ENCODE results near the gene TENM3.

Gene TENM3

GRCh38 chr4:182620111-182620980 lies 377.1 kb downstream of the TENM3 start:
- Mint-ChIP-seq H3K9me3 (no peaks in the 10 kb centered on the region), H3K4me3 (no peak overlapping the region), H3K36me3 (ENCODE audit: low read depth) (no peaks in the 10 kb centered on the region), H3K4me1 (ENCODE audit: low read depth) (no peaks in the 10 kb centered on the region), H3K27me3 (ENCODE audit: low read depth) (no peaks in the 10 kb centered on the region), H3K27ac (no peak overlapping the region)
- DNase-seq (ENCODE audit: low spot score): no peak

DNA sequence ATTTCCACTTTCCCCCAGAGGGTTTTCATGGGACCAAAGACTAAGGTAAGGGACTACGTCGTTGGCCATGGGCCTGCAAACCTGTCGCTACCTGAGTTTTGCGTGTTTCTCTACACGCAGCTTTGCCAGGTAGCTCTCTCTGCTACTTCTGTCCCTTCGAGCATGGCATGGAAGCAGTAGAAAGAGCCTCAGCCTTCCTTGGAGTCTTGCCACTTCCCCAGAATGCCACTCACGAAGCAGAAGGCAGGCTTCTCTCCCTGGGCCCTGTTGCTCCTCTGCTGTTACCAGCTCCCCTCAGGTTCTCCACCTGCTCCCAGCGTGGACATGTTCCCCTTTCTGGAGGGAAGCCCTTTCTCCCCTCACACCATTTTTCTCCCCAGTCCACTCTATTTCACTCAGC lies 381.1 kb downstream of the TENM3 start:
- Mint-ChIP-seq H3K4me3 (no peak overlapping the region), H3K36me3 (ENCODE audit: low read depth) (no peaks in the 10 kb centered on the region), H3K27ac (no peak overlapping the region), H3K9me3 (no peaks in the 10 kb centered on the region), H3K27me3 (ENCODE audit: low read depth) (no peaks in the 10 kb centered on the region), H3K4me1 (ENCODE audit: low read depth) (no peaks in the 10 kb centered on the region)
- no peak for DNase-seq (ENCODE audit: low spot score)

GRCh38 chr4:182625193-182625592 lies 382.0 kb downstream of the TENM3 start:
- H3K9me3 Mint-ChIP-seq: no peaks in the 10 kb centered on the region
- H3K4me3 Mint-ChIP-seq: no peak overlapping the region
- no peak overlapping the region for H3K27ac Mint-ChIP-seq
- no peaks in the 10 kb centered on the region for H3K36me3 Mint-ChIP-seq (ENCODE audit: low read depth)
- H3K27me3 Mint-ChIP-seq (ENCODE audit: low read depth): no peaks in the 10 kb centered on the region
- DNase-seq (ENCODE audit: low spot score): no peak
- no peaks in the 10 kb centered on the region for H3K4me1 Mint-ChIP-seq (ENCODE audit: low read depth)

DNA sequence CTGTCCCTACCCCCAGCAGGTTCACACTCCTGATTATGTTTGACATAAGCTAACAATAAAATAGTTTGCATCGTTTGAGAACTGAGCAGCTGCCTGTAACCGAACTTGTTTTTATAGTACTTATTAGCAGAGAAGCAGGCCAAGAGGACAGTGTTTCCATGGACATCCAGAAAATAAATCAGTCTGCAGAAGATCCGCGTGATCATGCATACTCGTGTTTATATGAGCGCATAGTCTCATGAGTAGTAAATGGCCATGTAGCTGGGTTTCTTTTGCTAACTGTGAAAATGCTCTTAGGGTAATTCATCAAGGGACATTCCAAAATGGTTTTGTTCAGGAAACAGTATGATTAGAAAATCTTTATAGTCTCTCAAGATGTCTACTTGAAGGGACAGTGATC lies 384.8 kb downstream of the TENM3 start:
- no peaks in the 10 kb centered on the region for H3K36me3 Mint-ChIP-seq (ENCODE audit: low read depth)
- no peak overlapping the region for H3K27ac Mint-ChIP-seq
- H3K9me3 Mint-ChIP-seq: no peaks in the 10 kb centered on the region
- no peak for DNase-seq (ENCODE audit: low spot score)
- H3K27me3 Mint-ChIP-seq (ENCODE audit: low read depth): no peaks in the 10 kb centered on the region
- no peak overlapping the region for H3K4me3 Mint-ChIP-seq
- no peaks in the 10 kb centered on the region for H3K4me1 Mint-ChIP-seq (ENCODE audit: low read depth)

DNA sequence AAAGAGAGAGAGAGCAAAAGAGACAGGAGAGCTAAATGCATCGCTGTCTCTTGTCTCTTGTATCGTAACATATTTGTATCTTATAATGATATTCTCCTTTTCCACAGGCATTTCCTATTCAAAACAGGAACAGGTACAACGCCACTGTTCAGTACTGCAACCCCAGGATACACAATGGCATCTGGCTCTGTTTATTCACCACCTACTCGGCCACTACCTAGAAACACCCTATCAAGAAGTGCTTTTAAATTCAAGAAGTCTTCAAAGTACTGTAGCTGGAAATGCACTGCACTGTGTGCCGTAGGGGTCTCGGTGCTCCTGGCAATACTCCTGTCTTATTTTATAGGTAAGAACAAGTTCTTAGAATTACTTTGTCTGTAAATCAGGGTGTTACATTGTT lies 385.3 kb downstream of the TENM3 start:
- H3K36me3 Mint-ChIP-seq (ENCODE audit: low read depth): no peaks in the 10 kb centered on the region
- no peak overlapping the region for H3K27ac Mint-ChIP-seq
- no peak overlapping the region for H3K4me3 Mint-ChIP-seq
- no peaks in the 10 kb centered on the region for H3K27me3 Mint-ChIP-seq (ENCODE audit: low read depth)
- no peaks in the 10 kb centered on the region for H3K4me1 Mint-ChIP-seq (ENCODE audit: low read depth)
- no peaks in the 10 kb centered on the region for H3K9me3 Mint-ChIP-seq
- no peak for DNase-seq (ENCODE audit: low spot score)

DNA sequence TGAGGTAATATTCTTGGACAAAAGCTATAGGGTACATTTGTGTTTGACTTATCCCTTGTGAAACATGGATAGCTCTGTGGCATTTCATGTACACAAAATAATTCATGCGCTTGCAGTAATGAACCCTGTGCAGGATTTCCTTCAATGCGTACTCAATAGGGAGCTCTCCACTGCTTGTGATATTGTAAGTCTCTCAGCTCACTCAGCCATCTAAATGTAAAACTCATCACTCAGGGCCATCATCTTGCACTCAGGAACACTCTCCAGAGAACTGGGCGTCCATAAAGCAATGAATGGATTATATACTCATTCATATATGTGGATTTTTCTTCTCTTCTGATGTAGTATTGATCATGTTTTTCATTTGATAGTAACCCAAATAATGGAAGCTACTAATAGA lies 385.9 kb downstream of the TENM3 start:
- no peak overlapping the region for H3K4me3 Mint-ChIP-seq

GRCh38 chr4:182640491-182640890 lies 397.3 kb downstream of the TENM3 start:
- Mint-ChIP-seq H3K4me3 (no peak overlapping the region), H3K27me3 (ENCODE audit: low read depth) (no peaks in the 10 kb centered on the region), H3K27ac (no peak overlapping the region), H3K36me3 (ENCODE audit: low read depth) (no peaks in the 10 kb centered on the region), H3K9me3 (no peaks in the 10 kb centered on the region), H3K4me1 (ENCODE audit: low read depth) (no peaks in the 10 kb centered on the region)
- DNase-seq (ENCODE audit: low spot score): no peak

More for the DNA sequence above, 385.9 kb downstream of the TENM3 start:
- Mint-ChIP-seq H3K27ac (no peak overlapping the region), H3K36me3 (ENCODE audit: low read depth) (no peaks in the 10 kb centered on the region), H3K9me3 (no peaks in the 10 kb centered on the region), H3K27me3 (ENCODE audit: low read depth) (no peaks in the 10 kb centered on the region), H3K4me1 (ENCODE audit: low read depth) (no peaks in the 10 kb centered on the region)
- DNase-seq (ENCODE audit: low spot score): no peak

DNA sequence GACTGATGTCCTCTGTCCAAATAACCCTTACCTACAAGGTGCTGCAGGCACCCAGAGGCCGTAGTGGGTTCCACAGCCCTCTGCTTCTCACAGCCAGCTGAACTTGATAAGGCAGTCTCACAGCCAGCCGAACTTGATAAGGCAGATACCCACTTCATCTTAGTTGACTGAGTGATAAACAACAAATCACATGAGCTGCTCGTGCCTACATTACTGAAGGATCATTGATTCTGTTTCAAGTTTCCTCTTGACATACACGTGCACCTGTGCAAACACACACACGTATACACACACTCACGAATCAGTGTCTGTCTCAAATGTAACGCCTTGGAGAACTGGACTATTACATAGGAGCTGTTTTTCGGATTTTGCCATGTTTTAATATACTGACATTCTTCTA lies 397.7 kb downstream of the TENM3 start:
- Mint-ChIP-seq H3K9me3 (no peaks in the 10 kb centered on the region), H3K27me3 (ENCODE audit: low read depth) (no peaks in the 10 kb centered on the region), H3K4me1 (ENCODE audit: low read depth) (no peaks in the 10 kb centered on the region), H3K36me3 (ENCODE audit: low read depth) (no peaks in the 10 kb centered on the region), H3K4me3 (no peak overlapping the region), H3K27ac (no peak overlapping the region)
- DNase-seq (ENCODE audit: low spot score): no peak

DNA sequence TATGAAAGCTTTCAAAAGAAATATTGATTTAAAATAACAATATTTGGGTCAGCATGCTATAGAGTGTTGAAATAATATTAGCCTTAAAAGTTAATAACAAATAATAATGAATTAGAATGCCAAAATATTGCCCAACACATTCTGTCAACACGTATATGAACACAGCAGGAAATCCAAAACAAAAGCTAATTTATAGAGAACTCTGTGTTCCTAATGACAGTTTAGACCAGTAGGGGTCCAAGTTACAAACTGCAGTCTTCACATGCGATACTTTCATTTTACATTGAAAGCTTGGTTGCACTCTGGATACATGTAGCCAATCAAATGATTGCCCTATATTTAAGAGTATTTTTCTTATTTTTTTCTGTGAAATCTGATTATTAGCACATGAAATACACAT lies 399.6 kb downstream of the TENM3 start:
- Mint-ChIP-seq H3K9me3 (no peaks in the 10 kb centered on the region), H3K4me1 (ENCODE audit: low read depth) (no peaks in the 10 kb centered on the region), H3K4me3 (no peak overlapping the region), H3K27ac (no peak overlapping the region), H3K27me3 (ENCODE audit: low read depth) (no peaks in the 10 kb centered on the region), H3K36me3 (ENCODE audit: low read depth) (no peaks in the 10 kb centered on the region)
- no peak for DNase-seq (ENCODE audit: low spot score)

DNA sequence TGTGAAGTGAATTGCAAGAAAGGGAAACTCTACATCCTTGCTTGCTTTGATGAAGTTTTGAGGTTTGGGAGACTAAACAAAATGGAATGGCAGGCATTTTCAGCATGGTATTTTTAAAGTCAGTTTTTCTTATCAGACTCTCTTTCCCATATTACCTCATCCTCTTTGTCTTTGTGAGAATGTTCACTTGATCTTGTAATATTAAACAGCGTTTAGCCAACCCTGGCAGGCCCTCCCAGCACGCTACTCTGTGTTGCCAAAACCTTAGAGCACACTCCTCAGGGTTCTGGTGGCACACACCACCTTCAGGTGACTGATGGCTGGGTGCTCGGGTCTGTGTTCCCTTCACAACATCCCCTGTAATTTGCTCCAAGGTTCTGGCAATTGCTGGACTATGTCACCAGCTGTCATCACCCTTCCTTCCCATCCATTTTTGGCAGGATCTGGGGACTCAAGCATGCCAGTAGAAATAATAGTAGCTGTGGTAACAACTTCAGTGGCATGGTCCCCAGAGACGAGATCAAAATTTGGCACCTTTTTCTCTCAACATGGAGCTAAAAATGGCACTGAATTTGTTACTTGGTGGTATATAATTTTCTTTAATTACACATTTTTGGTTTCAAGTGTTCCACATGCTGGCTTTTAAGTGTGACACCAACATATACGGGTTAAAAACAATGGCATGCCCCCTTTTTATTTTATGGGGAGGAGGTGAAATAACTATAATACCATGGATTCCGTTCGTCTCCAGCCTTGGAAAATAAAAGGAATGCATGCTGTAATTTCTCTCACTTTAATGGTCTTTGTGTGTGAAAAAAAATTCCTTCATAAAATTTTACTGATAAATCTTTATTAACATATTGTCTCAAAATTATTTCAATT lies 400.8 kb downstream of the TENM3 start:
- Mint-ChIP-seq H3K4me1 (ENCODE audit: low read depth) (no peaks in the 10 kb centered on the region), H3K9me3 (no peaks in the 10 kb centered on the region), H3K27ac (no peak overlapping the region), H3K4me3 (no peak overlapping the region), H3K27me3 (ENCODE audit: low read depth) (no peaks in the 10 kb centered on the region), H3K36me3 (ENCODE audit: low read depth) (no peaks in the 10 kb centered on the region)
- DNase-seq (ENCODE audit: low spot score): no peak

DNA sequence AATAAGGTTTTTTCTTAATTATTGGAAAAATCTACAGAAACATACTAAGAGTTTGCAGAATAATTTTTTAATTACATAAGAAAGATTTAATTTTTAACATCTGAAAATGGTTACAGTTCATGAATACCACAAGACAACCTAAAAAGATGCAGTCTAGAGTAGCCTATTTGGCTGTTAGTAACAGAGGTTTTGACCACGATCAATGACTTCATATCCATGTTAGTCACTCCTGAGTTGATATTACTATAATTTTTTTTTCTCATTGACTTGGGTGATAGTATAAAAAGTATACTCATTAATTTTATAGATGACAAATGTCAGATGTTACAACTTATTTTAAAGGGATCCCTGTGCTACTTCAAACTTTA lies 401.5 kb downstream of the TENM3 start:
- Mint-ChIP-seq H3K4me3 (no peak overlapping the region), H3K36me3 (ENCODE audit: low read depth) (no peaks in the 10 kb centered on the region), H3K27me3 (ENCODE audit: low read depth) (no peaks in the 10 kb centered on the region), H3K27ac (no peak overlapping the region), H3K9me3 (no peaks in the 10 kb centered on the region), H3K4me1 (ENCODE audit: low read depth) (no peaks in the 10 kb centered on the region)
- no peak for DNase-seq (ENCODE audit: low spot score)

- Mint-ChIP-seq H3K27me3 (ENCODE audit: low read depth) (no peaks in the 10 kb centered on the region), H3K9me3 (no peaks in the 10 kb centered on the region), H3K4me3 (no peak overlapping the region), H3K36me3 (ENCODE audit: low read depth) (no peaks in the 10 kb centered on the region), H3K4me1 (ENCODE audit: low read depth) (no peaks in the 10 kb centered on the region), H3K27ac (no peak overlapping the region)
- no peak for DNase-seq (ENCODE audit: low spot score)
Observed at GRCh38 chr4:182645511-182645910, 402.3 kb downstream of the TENM3 start.

DNA sequence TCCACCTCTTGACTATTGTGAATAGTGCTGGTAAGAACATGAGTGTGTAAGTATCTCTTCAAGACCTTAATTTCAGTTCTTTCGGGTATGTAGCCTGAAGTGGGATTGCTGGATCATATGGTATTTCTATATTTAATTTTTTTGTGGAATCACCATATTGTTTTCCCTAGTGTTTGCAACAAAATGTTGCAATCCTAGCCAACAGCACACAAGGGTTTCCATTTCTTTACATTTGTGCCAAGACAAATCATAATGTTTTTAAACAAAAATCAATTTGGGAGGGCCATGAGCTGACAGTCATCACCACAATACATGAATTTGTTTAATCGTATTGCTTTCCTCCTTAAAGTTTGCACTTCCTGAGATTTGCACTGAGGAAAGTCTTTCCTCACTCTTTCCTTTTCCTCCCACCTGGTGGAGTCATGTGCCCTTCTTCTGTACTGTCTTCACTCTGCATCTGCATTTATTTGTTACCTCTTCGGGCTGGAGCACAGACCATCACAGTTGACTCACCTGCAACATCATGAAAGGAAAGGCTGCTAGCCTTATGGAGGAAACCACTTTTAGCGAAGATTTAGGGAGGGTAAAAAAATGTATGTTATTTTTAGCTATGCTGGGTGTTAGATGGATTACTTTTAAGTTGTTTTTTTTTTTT lies 404.6 kb downstream of the TENM3 start:
- Mint-ChIP-seq H3K36me3 (ENCODE audit: low read depth) (no peaks in the 10 kb centered on the region), H3K27ac (no peak overlapping the region), H3K4me1 (ENCODE audit: low read depth) (no peaks in the 10 kb centered on the region), H3K27me3 (ENCODE audit: low read depth) (no peaks in the 10 kb centered on the region), H3K4me3 (no peak overlapping the region), H3K9me3 (no peaks in the 10 kb centered on the region)
- DNase-seq (ENCODE audit: low spot score): no peak

DNA sequence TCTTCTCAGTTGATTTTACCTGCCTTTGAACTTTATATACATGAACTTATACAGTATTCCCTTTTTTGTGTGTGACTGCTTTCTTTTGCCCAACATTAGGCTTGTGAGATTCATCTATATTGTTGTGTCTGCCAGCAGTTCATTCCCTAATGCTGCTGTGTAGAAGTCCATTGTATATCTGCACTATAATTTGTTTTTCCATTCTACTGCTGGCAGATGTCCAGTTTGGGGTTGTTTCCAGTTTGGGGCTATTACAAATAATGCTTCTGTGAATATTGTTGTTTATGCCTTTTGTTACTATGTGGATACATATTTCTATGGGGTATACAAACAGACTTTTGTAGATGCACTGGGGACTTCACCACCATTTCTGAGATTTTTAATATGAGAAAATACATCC lies 405.6 kb downstream of the TENM3 start:
- no peaks in the 10 kb centered on the region for H3K4me1 Mint-ChIP-seq (ENCODE audit: low read depth)

More for the DNA sequence above, 405.6 kb downstream of the TENM3 start:
- DNase-seq (ENCODE audit: low spot score): no peak
- Mint-ChIP-seq H3K9me3 (no peaks in the 10 kb centered on the region), H3K4me3 (no peak overlapping the region), H3K36me3 (ENCODE audit: low read depth) (no peaks in the 10 kb centered on the region), H3K27ac (no peak overlapping the region), H3K27me3 (ENCODE audit: low read depth) (no peaks in the 10 kb centered on the region)
